Measurements from ENCODE around the gene ZNF41.

- TF ChIP-seq CTCF (IDR thresholded peaks at IDR 0.05) = no peak
- TF ChIP-seq POLR2A (IDR thresholded peaks at IDR 0.05) = no peak
These were observed 40.7 kb upstream of the ZNF41 start for GRCh38 chrX:47523713-47524166.

Measured in thyroid gland (tissue), 4 donors.